Measurements from ENCODE around the gene SHISA3.

DNA sequence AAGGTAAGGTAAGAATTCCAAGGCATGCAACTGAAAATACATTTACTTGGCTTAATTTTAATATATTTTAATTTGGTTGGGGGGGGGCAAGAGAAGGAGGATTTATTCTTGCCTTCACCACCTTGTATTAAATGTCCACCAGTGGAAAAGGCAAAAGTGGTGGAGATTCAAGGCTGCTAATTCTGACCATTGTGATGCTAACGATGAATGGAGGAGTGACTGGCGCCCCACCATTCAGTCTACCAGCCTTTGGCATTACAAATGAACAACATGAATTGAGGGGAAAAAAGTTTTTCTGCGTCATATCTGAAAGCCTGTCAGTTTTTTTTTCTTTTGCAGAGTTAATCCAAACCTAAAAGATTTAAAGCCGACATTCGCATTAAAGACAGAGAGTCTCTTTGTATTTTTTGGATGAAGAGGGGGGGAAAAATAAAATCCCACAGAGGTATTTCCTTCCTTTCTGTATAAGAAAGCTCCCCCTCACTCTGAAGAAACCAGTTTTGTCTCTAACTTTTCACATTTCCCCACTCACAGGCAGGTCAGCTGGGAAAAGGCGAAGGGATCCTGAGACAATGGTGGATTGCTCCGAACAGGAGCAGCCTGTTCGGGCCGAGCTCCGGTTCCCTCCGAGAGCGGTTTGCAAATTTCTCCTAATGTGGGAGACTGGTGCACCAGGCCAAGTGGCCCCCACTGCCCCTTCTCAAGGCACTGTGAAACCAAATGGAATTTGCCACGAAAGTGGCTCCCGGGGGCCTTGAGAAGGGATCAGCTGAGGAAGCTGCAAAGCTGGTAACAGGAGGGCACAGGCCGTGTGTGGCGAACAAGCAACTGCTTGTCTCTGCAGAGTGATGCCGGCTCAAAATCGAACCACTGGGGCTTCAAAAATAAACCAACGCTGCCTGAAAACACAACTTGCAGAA lies 28.1 kb downstream of the SHISA3 start:
- TF ChIP-seq EP300 (IDR thresholded peaks at IDR 0.05) (no peak), POLR2AphosphoS5 (IDR thresholded peaks at IDR 0.05) (no peak)
- TF ChIP-seq, protein P1, sequence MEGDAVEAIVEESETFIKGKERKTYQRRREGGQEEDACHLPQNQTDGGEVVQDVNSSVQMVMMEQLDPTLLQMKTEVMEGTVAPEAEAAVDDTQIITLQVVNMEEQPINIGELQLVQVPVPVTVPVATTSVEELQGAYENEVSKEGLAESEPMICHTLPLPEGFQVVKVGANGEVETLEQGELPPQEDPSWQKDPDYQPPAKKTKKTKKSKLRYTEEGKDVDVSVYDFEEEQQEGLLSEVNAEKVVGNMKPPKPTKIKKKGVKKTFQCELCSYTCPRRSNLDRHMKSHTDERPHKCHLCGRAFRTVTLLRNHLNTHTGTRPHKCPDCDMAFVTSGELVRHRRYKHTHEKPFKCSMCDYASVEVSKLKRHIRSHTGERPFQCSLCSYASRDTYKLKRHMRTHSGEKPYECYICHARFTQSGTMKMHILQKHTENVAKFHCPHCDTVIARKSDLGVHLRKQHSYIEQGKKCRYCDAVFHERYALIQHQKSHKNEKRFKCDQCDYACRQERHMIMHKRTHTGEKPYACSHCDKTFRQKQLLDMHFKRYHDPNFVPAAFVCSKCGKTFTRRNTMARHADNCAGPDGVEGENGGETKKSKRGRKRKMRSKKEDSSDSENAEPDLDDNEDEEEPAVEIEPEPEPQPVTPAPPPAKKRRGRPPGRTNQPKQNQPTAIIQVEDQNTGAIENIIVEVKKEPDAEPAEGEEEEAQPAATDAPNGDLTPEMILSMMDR (IDR thresholded peaks at IDR 0.05) = no peak

All from upper lobe of left lung (tissue), 4 donors.